ENCODE measurements around the gene ARID1B.

The ARID1B gene

DNA sequence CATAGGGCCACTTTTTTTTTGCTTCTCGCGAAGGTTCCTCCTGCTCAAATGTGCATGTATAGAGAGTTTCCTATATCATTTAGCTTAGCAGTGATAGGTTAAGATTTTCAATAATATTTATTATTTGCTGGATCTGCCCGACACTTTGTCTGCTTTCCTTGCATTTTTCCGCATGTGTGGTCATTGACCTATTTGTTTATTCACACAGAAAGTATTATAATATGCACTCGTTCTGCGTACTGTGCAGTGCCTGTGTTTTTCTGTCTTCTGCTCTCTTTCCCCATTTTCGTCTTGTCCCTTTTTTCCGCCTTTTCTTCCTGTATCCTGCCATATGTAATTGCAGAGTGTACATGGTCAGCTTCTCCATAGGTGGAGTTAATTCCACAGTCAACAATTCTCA lies 290.3 kb downstream of the ARID1B start:
- peaks cover 5% of the 10 kb centered on the region; the same call in 1 of the 2 replicates for H3K36me3 ChIP-seq (ENCODE audit: insufficient read depth, low read length)
- H3K4me3 ChIP-seq (ENCODE audit: low read depth in 1 of 2, low read length in 2 of 2): no peak overlapping the region
- no peak overlapping the region for H3K4me2 ChIP-seq (ENCODE audit: insufficient read depth, low read length)
- DNase-seq (no peak), ATAC-seq (ENCODE audit: insufficient read depth, low read depth) (no peak)
- no peak overlapping the region for H3K9ac ChIP-seq (ENCODE audit: low read depth, low read length)
- no peak overlapping the region for H2AFZ ChIP-seq (ENCODE audit: low read depth, low read length)
- H3K9me3 ChIP-seq (ENCODE audit: insufficient read depth, low read length, severe bottlenecking): no peaks in the 10 kb centered on the region
- no peak for TF ChIP-seq EZH2 (IDR thresholded peaks at IDR 0.05; ENCODE audit: borderline replicate concordance, low read depth, low read length, severe bottlenecking)
- H3K27me3 ChIP-seq (ENCODE audit: insufficient read depth, low read length, poor library complexity): no peaks in the 10 kb centered on the region
- H4K20me1 ChIP-seq (ENCODE audit: insufficient read depth, low read length): peaks cover 37% of the 10 kb centered on the region; the same call in 1 of the 2 replicates
- peaks cover 65% of the 10 kb centered on the region for H3K79me2 ChIP-seq (ENCODE audit: insufficient read depth, low read length)
- H3K4me1 ChIP-seq (ENCODE audit: insufficient read depth, low read length): no peaks in the 10 kb centered on the region
- H3K27ac ChIP-seq (ENCODE audit: low read length): no peak overlapping the region

- TF ChIP-seq EZH2 (IDR thresholded peaks at IDR 0.05; ENCODE audit: borderline replicate concordance, low read depth, low read length, severe bottlenecking): no peak
- TF ChIP-seq, protein P1, sequence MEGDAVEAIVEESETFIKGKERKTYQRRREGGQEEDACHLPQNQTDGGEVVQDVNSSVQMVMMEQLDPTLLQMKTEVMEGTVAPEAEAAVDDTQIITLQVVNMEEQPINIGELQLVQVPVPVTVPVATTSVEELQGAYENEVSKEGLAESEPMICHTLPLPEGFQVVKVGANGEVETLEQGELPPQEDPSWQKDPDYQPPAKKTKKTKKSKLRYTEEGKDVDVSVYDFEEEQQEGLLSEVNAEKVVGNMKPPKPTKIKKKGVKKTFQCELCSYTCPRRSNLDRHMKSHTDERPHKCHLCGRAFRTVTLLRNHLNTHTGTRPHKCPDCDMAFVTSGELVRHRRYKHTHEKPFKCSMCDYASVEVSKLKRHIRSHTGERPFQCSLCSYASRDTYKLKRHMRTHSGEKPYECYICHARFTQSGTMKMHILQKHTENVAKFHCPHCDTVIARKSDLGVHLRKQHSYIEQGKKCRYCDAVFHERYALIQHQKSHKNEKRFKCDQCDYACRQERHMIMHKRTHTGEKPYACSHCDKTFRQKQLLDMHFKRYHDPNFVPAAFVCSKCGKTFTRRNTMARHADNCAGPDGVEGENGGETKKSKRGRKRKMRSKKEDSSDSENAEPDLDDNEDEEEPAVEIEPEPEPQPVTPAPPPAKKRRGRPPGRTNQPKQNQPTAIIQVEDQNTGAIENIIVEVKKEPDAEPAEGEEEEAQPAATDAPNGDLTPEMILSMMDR (IDR thresholded peaks at IDR 0.05; ENCODE audit: borderline replicate concordance, extremely low read depth, low read length, poor library complexity, severe bottlenecking): no peak
- Histone ChIP-seq H2AFZ (ENCODE audit: low read depth, low read length) (no peak overlapping the region), H3K4me2 (ENCODE audit: insufficient read depth, low read length) (no peak overlapping the region), H4K20me1 (ENCODE audit: insufficient read depth, low read length) (peaks cover 38% of the 10 kb centered on the region; the same call in 1 of the 2 replicates), H3K9me3 (ENCODE audit: insufficient read depth, low read length, severe bottlenecking) (no peaks in the 10 kb centered on the region), H3K4me3 (ENCODE audit: low read depth in 1 of 2, low read length in 2 of 2) (no peak overlapping the region), H3K27ac (ENCODE audit: low read length) (no peak overlapping the region), H3K4me1 (ENCODE audit: insufficient read depth, low read length) (no peaks in the 10 kb centered on the region), H3K9ac (ENCODE audit: low read depth, low read length) (no peak overlapping the region), H3K79me2 (ENCODE audit: insufficient read depth, low read length) (peaks cover 68% of the 10 kb centered on the region), H3K36me3 (ENCODE audit: insufficient read depth, low read length) (peaks cover 13% of the 10 kb centered on the region; the same call in 1 of the 2 replicates), H3K27me3 (ENCODE audit: insufficient read depth, low read length, poor library complexity) (no peaks in the 10 kb centered on the region)
- ATAC-seq (ENCODE audit: insufficient read depth, low read depth): no peak
- DNase-seq: no peak
Observed at GRCh38 chr6:157068691-157069324, 291.6 kb downstream of the ARID1B start.

DNA sequence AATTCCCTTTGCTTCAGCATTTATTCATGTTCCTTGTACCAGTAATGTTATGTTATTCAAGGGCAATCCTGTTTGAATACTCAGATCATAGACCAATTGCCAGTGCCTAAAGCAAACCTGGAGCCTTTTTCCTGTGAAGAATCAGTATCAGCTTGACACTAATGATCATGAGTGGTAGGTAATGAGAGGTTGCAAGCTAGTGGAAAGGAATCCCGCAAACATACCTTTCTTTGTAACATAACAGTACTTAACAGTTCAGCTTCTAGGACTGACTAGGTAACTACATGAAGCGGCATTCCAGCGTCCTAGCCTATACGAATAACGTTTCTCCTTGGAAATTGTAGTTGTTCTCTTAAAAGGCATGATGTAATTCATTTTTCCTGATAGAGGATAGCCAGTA lies 292.4 kb downstream of the ARID1B start:
- Histone ChIP-seq H3K9me3 (ENCODE audit: insufficient read depth, low read length, severe bottlenecking) (no peaks in the 10 kb centered on the region), H3K36me3 (ENCODE audit: insufficient read depth, low read length) (peaks cover 14% of the 10 kb centered on the region; the same call in 1 of the 2 replicates), H3K4me3 (ENCODE audit: low read depth in 1 of 2, low read length in 2 of 2) (no peak overlapping the region), H3K27ac (ENCODE audit: low read length) (no peak overlapping the region), H2AFZ (ENCODE audit: low read depth, low read length) (no peak overlapping the region), H3K79me2 (ENCODE audit: insufficient read depth, low read length) (peaks cover 68% of the 10 kb centered on the region), H4K20me1 (ENCODE audit: insufficient read depth, low read length) (peaks cover 34% of the 10 kb centered on the region; the same call in 1 of the 2 replicates), H3K4me2 (ENCODE audit: insufficient read depth, low read length) (no peak overlapping the region), H3K9ac (ENCODE audit: low read depth, low read length) (no peak overlapping the region), H3K4me1 (ENCODE audit: insufficient read depth, low read length) (no peaks in the 10 kb centered on the region), H3K27me3 (ENCODE audit: insufficient read depth, low read length, poor library complexity) (no peaks in the 10 kb centered on the region)
- no peak for TF ChIP-seq EZH2 (IDR thresholded peaks at IDR 0.05; ENCODE audit: borderline replicate concordance, low read depth, low read length, severe bottlenecking)
- TF ChIP-seq, protein P1 (IDR thresholded peaks at IDR 0.05; ENCODE audit: borderline replicate concordance, extremely low read depth, low read length, poor library complexity, severe bottlenecking): no peak
- DNase-seq: no peak
- no peak for ATAC-seq (ENCODE audit: insufficient read depth, low read depth)

- no peak for ATAC-seq (ENCODE audit: insufficient read depth, low read depth)
- Histone ChIP-seq H3K36me3 (ENCODE audit: insufficient read depth, low read length) (peaks cover 17% of the 10 kb centered on the region; the same call in 1 of the 2 replicates), H3K9ac (ENCODE audit: low read depth, low read length) (no peak overlapping the region), H3K9me3 (ENCODE audit: insufficient read depth, low read length, severe bottlenecking) (no peaks in the 10 kb centered on the region), H3K27ac (ENCODE audit: low read length) (no peak overlapping the region), H3K79me2 (ENCODE audit: insufficient read depth, low read length) (peaks cover 71% of the 10 kb centered on the region), H3K4me3 (ENCODE audit: low read depth in 1 of 2, low read length in 2 of 2) (no peak overlapping the region), H2AFZ (ENCODE audit: low read depth, low read length) (no peak overlapping the region), H3K4me1 (ENCODE audit: insufficient read depth, low read length) (no peaks in the 10 kb centered on the region), H3K27me3 (ENCODE audit: insufficient read depth, low read length, poor library complexity) (no peaks in the 10 kb centered on the region), H3K4me2 (ENCODE audit: insufficient read depth, low read length) (no peak overlapping the region), H4K20me1 (ENCODE audit: insufficient read depth, low read length) (peaks cover 35% of the 10 kb centered on the region; the same call in 1 of the 2 replicates)
- no peak for TF ChIP-seq EZH2 (IDR thresholded peaks at IDR 0.05; ENCODE audit: borderline replicate concordance, low read depth, low read length, severe bottlenecking)
- TF ChIP-seq, protein P1 (IDR thresholded peaks at IDR 0.05; ENCODE audit: borderline replicate concordance, extremely low read depth, low read length, poor library complexity, severe bottlenecking): no peak
- DNase-seq: no peak
Observed at GRCh38 chr6:157070403-157071107, 293.4 kb downstream of the ARID1B start.

Data from DND-41 (cell line).